ENCODE results near the gene UPF3B.

GRCh38 chrX:119870626-119871131 lies 17.9 kb upstream of the UPF3B start:
- TF ChIP-seq CTCF (IDR thresholded peaks at IDR 0.05) (no peak), POLR2A (IDR thresholded peaks at IDR 0.05) (no peak)
